ENCODE results near the gene IL1B.

- no peak for TF ChIP-seq POLR2AphosphoS5 (IDR thresholded peaks at IDR 0.05; ENCODE audit: insufficient read depth in 1 of 2, low read depth in 1 of 2)
- no peak for TF ChIP-seq CTCF (IDR thresholded peaks at IDR 0.05)
Observed at GRCh38 chr2:112867701-112868631, 31.4 kb upstream of the IL1B start.
